Neural progenitor cell (in vitro differentiated cells): ENCODE results near the gene SLC36A3.

Experiments used
- CTCF ChIP-seq: fragments of 200-600 bp; sonication (generic); IDR thresholded peaks from 2 replicates; pipeline ENCODE4 v1.5.1; 2017; ENCODE audit warnings: antibody characterized with exemption, mild to moderate bottlenecking
- EZH2 ChIP-seq: fragments of 200-600 bp; sonication (generic); IDR thresholded peaks from 2 replicates; pipeline ENCODE4 v1.6.1; 2017; ENCODE audit warnings: antibody characterized with exemption, mild to moderate bottlenecking, moderate library complexity
- EZH2phosphoT487 ChIP-seq: fragments of 200-600 bp; sonication (generic); IDR thresholded peaks from 2 replicates; pipeline ENCODE4 v1.6.1; 2017; ENCODE audit warnings: antibody characterized with exemption

- TF ChIP-seq EZH2 (no peak), CTCF (no peak), EZH2phosphoT487 (no peak)
Measured at GRCh38 chr5:151312756-151313324, 9.3 kb upstream of the SLC36A3 start.
